HG02981 (cell line): ENCODE results near the gene FAM180A.
"Not testable (repeated sequence)": the region's sequence is repeated elsewhere in the genome, so short reads cannot be mapped to it uniquely, and the experiment has no call there.

ENCODE experiments used
- ATAC-seq: cut with Tn5 transposase; IDR thresholded peaks from one replicate; pipeline ENCODE4 v1.9.1; 2021; ENCODE audit warnings: mild to moderate bottlenecking, moderate library complexity; ENCODE audit not compliant: unreplicated experiment

The FAM180A gene

GRCh38 chr7:135748770-135749169 lies at the start of gene FAM180A:
Gene FAM180A, minus strand, starts transcription at chr7:135748813. Its CDS starts 233 bp downstream, at chr7:135748580.
- ATAC-seq: no peak

GRCh38 chr7:135798095-135798494 lies 49.5 kb upstream of the FAM180A start:
- no peak for ATAC-seq

GRCh38 chr7:135795846-135796570 lies 47.4 kb upstream of the FAM180A start:
- no peak for ATAC-seq

GRCh38 chr7:135793841-135794240 lies 45.2 kb upstream of the FAM180A start:
- ATAC-seq: no peak

GRCh38 chr7:135792866-135793265 lies 44.3 kb upstream of the FAM180A start:
- ATAC-seq: no peak

- ATAC-seq: no peak
These were observed 43.7 kb upstream of the FAM180A start for GRCh38 chr7:135792363-135792668.

GRCh38 chr7:135791543-135792362 lies 43.1 kb upstream of the FAM180A start:
- no peak for ATAC-seq

GRCh38 chr7:135790371-135790977 lies 41.9 kb upstream of the FAM180A start:
- no peak for ATAC-seq

GRCh38 chr7:135789956-135790355 lies 41.3 kb upstream of the FAM180A start:
- ATAC-seq: no peak

GRCh38 chr7:135789431-135789830 lies 40.8 kb upstream of the FAM180A start:
- ATAC-seq: no peak

- ATAC-seq: no peak
These were observed 38.3 kb upstream of the FAM180A start for GRCh38 chr7:135786911-135787310.

- no peak for ATAC-seq
These were observed 36.5 kb upstream of the FAM180A start for GRCh38 chr7:135785065-135785464.

- ATAC-seq: no peak
These were observed 35.4 kb upstream of the FAM180A start for GRCh38 chr7:135784013-135784412.

- no peak for ATAC-seq
These were observed 34.2 kb upstream of the FAM180A start for GRCh38 chr7:135782801-135783200.

GRCh38 chr7:135782377-135782776 lies 33.8 kb upstream of the FAM180A start:
- no peak for ATAC-seq

GRCh38 chr7:135777626-135778398 lies 29.2 kb upstream of the FAM180A start:
- no peak for ATAC-seq

GRCh38 chr7:135775915-135776314 lies 27.3 kb upstream of the FAM180A start:
- not testable (repeated sequence) for ATAC-seq

- ATAC-seq: no peak
These were observed 26.6 kb upstream of the FAM180A start for GRCh38 chr7:135775230-135775629.

GRCh38 chr7:135774284-135774683 lies 25.7 kb upstream of the FAM180A start:
- ATAC-seq: no peak

GRCh38 chr7:135773464-135773863 lies 24.9 kb upstream of the FAM180A start:
- no peak for ATAC-seq

- ATAC-seq: no peak
These were observed 24.1 kb upstream of the FAM180A start for GRCh38 chr7:135772639-135773222.
